Suprapubic skin (tissue), 4 donors: ENCODE data around the gene TCF23.

Experiments
- CTCF ChIP-seq, 2 donors: fragments of 200-600 bp in 1 of 2; fragments of 450-650 bp in 1 of 2; sonication (generic) in 1 of 2; IDR thresholded peaks; one replicate each; pipeline ENCODE4 v1.5.1; 2016 to 2019; ENCODE audit warnings: antibody characterized with exemption in 2 of 2, mild to moderate bottlenecking in 1 of 2, moderate library complexity in 1 of 2
- POLR2A ChIP-seq, 2 donors: fragments of 450-650 bp; IDR thresholded peaks; one replicate each; pipeline ENCODE4 v1.6.1; 2017; ENCODE audit warnings: antibody characterized with exemption in 2 of 2, mild to moderate bottlenecking in 2 of 2, moderate library complexity in 2 of 2
- POLR2AphosphoS5 ChIP-seq, 3 donors: sonication (generic); formaldehyde crosslinking; IDR thresholded peaks; one replicate each; pipeline ENCODE4 v1.6.1; 2017; ENCODE audit warnings: antibody characterized with exemption in 3 of 3

GRCh38 chr2:27198627-27199026 lies 49.8 kb downstream of the TCF23 start:
- TF ChIP-seq CTCF (IDR thresholded peaks at IDR 0.05): no peak
- TF ChIP-seq POLR2AphosphoS5 (IDR thresholded peaks at IDR 0.05): no peak
- TF ChIP-seq POLR2A (IDR thresholded peaks at IDR 0.05): no peak
